Neural crest cell (in vitro differentiated cells): Measurements from ENCODE around the gene ADSS1. TPM values are rescaled to one million over a fixed set of nuclear protein-coding genes. Genes with fewer than 3 reads are reported as not detected.

Source experiments
- DNase-seq: peaks from one replicate; pipeline ENCODE4 v3.0.0; 2021; ENCODE audit warnings: low read depth, mixed read lengths, low spot score
- H3K27ac Mint-ChIP-seq: one replicate; pipeline ENCODE4 v1.8.0; 2021; ENCODE audit warnings: mild to moderate bottlenecking, mixed read lengths; ENCODE audit not compliant: unreplicated experiment
- H3K27me3 Mint-ChIP-seq: 2 replicates; pipeline ENCODE4 v1.8.0; 2021; ENCODE audit warnings: low read depth, mild to moderate bottlenecking, mixed read lengths
- H3K36me3 Mint-ChIP-seq: 2 replicates; pipeline ENCODE4 v1.8.0; 2021; ENCODE audit warnings: low read depth, mild to moderate bottlenecking, mixed read lengths
- H3K4me1 Mint-ChIP-seq: 2 replicates; pipeline ENCODE4 v1.8.0; 2021; ENCODE audit warnings: mixed read lengths
- H3K4me3 Mint-ChIP-seq: one replicate; pipeline ENCODE4 v1.8.0; 2021; ENCODE audit warnings: mild to moderate bottlenecking, mixed read lengths
- H3K9me3 Mint-ChIP-seq: 2 replicates; pipeline ENCODE4 v1.8.0; 2021; ENCODE audit warnings: mixed read lengths
- total RNA-seq: library from RNA; stranded (reverse); gene quantifications from 2 replicates; pipeline ENCODE4 v1.2.1, GENCODE V29; 2021
- TF ChIP-seq, protein P1 (sequence below): fragments of 200-600 bp; sonication (generic); conservative IDR thresholded peaks from 2 replicates; pipeline ENCODE4 v1.5.0; 2021; ENCODE audit warnings: antibody characterized with exemption, mild to moderate bottlenecking

Gene ADSS1
- total RNA-seq, 1 donor from 2014 or later, result 5.0 TPM

DNA sequence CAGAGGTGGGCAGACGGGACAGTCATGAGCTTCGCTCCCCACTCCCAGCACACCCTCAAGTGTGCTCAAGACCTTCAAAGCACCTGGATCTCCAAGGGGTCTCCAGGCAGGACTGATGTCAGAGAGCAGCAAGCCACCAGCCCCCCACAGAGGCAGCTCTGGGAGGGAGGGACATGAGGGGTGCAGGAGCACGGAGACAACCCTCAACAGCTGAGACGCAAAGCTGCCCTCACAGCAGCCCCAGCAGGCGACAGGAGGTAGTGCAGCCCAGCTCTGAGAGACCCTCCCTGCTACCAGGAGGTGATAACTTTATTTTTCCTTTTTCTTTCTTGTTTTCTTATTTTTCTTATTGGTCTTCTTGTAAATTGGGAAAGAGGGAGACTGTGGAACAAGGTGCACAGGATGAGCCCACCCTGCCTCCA, 46.8 kb downstream of the ADSS1 start:
- TF ChIP-seq, protein P1, sequence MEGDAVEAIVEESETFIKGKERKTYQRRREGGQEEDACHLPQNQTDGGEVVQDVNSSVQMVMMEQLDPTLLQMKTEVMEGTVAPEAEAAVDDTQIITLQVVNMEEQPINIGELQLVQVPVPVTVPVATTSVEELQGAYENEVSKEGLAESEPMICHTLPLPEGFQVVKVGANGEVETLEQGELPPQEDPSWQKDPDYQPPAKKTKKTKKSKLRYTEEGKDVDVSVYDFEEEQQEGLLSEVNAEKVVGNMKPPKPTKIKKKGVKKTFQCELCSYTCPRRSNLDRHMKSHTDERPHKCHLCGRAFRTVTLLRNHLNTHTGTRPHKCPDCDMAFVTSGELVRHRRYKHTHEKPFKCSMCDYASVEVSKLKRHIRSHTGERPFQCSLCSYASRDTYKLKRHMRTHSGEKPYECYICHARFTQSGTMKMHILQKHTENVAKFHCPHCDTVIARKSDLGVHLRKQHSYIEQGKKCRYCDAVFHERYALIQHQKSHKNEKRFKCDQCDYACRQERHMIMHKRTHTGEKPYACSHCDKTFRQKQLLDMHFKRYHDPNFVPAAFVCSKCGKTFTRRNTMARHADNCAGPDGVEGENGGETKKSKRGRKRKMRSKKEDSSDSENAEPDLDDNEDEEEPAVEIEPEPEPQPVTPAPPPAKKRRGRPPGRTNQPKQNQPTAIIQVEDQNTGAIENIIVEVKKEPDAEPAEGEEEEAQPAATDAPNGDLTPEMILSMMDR, result peak; percentile 63
- peaks cover 17% of the 10 kb centered on the region for H3K36me3 Mint-ChIP-seq
- DNase-seq, result no peak
- H3K27me3 Mint-ChIP-seq, result no peaks in the 10 kb centered on the region
- no peaks in the 10 kb centered on the region for H3K9me3 Mint-ChIP-seq
- H3K4me1 Mint-ChIP-seq, result peaks cover 21% of the 10 kb centered on the region
- no peak overlapping the region for H3K4me3 Mint-ChIP-seq
- no peak overlapping the region for H3K27ac Mint-ChIP-seq

DNA sequence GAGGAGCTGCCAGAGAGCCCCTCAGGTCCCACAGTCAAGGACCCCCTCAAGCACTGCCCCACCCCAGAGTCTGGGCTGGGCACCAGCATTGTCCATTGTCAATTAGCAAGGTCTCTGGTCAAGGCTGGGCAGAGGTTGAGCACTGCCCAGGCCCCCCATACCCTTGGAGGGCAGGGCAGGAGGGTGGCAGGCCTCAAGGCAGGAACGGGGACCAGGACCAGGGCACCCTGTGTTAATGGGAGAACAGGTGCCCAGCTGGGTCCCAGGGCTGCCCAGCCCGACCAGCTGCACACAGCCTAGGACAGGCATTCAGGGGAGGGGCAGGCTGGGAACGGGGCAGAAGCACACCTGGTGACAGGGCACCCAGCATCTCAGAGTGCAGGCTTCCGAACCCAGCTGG, 47.3 kb downstream of the ADSS1 start:
- Mint-ChIP-seq H3K36me3 (peaks cover 17% of the 10 kb centered on the region), H3K4me3 (no peak overlapping the region), H3K9me3 (no peaks in the 10 kb centered on the region), H3K27me3 (no peaks in the 10 kb centered on the region), H3K4me1 (peaks cover 21% of the 10 kb centered on the region), H3K27ac (no peak overlapping the region)
- TF ChIP-seq, protein P1, result no peak
- no peak for DNase-seq

DNA sequence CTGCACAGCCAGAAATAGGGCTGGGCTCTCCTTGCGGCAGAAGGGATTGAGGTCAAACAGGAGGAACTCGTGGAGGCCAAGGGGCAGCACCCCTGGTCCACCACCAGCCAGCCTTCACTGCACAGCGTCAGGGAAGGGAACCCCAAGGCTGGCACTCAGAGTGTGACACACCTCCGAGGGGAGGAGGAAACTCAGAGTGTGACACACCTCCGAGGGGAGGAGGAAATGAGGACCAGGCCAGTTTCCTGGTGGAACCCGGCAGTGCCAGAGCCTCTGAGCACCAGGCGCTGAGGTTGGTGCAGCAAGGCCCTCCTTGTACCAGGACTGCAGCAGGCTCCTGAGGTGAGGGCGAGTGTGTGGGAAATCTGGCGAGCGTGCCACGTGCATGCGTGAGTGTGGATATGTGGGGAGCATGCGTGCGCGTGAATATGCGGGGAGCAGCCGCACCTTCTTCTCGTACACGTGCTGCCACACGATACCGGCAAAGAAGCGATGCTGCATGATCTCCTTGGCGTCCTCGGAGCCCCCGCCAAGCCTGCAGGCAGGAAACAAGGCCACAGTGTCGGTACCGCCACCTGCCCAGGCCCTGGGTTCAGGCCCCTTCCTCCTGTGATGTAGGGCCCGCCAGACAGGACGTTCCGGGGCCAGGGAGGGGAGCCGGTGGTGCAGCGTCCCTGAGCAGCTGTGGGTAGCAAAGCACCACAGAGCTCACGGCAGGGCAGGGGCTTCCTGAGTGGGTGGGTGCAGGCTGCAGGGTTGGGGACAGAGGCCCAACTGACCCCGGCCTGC, 48.1 kb downstream of the ADSS1 start:
- peaks cover 17% of the 10 kb centered on the region for H3K36me3 Mint-ChIP-seq
- H3K9me3 Mint-ChIP-seq, result no peaks in the 10 kb centered on the region
- DNase-seq, result no peak
- H3K4me1 Mint-ChIP-seq, result peaks cover 25% of the 10 kb centered on the region
- TF ChIP-seq, protein P1, result no peak
- H3K27me3 Mint-ChIP-seq, result no peaks in the 10 kb centered on the region
- no peak overlapping the region for H3K4me3 Mint-ChIP-seq
- no peak overlapping the region for H3K27ac Mint-ChIP-seq

DNA sequence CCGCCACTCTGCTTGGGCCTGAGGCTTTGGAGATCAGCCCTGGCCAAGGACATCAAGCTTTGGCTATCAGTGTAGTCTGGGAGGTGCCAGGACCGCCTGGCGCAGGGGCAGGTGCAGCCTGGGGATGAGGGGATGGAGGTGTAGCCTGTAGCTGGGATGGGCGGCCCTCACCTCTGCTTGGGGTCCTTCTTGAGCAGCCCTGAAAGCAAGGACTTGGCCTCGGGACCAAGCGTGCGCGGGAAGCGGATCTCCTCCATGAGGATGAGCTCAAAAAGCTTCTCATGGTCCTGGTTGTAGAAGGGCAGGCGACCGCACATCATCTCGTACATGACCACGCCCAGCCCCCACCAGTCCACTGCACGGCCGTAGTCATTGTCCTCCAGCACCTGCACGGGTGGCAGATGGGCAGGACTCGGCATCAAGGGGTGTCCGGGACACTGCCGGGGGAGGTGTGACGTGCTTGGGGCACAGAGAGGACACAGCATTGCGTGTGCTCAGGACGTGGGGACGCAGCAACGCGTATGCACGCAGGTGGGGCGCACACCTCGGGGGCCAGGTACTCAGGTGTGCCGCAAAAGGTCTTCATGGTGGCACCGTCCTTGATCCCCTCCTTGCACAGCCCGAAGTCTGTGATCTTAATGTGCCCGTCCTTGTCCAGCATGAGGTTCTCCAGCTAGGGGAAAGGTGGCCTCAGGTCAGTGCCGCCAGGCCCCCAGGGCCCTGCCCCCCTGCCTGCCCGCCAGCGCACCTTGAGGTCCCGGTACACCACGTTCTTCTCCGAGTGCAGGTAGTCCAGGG, 48.9 kb downstream of the ADSS1 start:
- Mint-ChIP-seq H3K27me3 (no peaks in the 10 kb centered on the region), H3K9me3 (no peaks in the 10 kb centered on the region), H3K4me1 (peaks cover 29% of the 10 kb centered on the region), H3K4me3 (no peak overlapping the region), H3K27ac (no peak overlapping the region), H3K36me3 (peaks cover 17% of the 10 kb centered on the region)
- DNase-seq, result no peak
- TF ChIP-seq, protein P1, result no peak

DNA sequence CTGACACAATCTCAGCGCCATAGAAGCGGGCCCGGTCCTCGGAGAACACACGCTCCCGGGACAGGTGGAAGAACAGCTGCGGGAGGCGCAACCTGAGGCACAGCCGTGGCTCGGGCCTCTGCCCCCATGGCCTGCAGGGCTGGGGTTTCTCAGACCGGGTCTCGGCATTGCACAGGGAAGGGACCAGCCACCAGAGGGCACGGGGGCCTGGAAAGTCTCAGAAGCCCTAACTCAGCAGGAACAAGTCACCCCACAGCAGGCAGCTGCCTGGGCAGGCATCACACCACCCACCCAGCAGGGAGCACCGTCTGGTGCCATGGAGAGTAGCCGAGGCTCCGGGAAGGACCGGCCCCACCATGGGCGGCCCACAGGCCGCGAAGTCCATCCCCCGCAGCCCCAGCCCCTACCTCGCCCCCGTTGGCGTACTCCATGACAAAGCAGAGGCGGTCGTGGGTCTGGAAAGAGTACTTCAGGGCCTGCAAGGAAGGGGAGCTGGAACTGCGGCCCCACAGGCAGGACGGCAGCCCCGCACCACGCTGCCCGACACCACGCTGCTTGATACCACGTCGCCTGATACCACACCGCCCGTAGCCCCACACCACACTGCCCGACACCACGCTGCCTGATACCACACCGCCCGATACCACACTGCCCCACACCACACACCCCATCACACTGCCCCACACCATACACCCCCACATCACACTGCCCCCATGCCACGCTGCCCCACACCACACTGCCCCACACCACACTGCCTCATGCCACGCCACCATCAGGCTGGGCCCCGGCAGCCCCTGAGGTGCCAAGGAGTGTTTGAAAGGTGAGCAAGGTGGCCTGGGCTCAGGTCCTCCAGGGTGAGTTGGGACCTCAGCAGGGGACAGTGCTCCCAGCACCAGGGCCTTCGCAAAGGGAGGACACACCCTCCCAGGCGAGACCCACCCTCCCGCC, 49.8 kb downstream of the ADSS1 start:
- peaks cover 17% of the 10 kb centered on the region for H3K36me3 Mint-ChIP-seq
- no peaks in the 10 kb centered on the region for H3K9me3 Mint-ChIP-seq
- TF ChIP-seq, protein P1, result no peak
- DNase-seq, result no peak
- H3K4me3 Mint-ChIP-seq, result no peak overlapping the region
- no peaks in the 10 kb centered on the region for H3K27me3 Mint-ChIP-seq
- H3K4me1 Mint-ChIP-seq, result peaks cover 27% of the 10 kb centered on the region
- no peak overlapping the region for H3K27ac Mint-ChIP-seq
